ENCODE measurements around the gene CADPS2. TPM values are rescaled to one million over a fixed set of nuclear protein-coding genes. Genes with fewer than 3 reads are reported as not detected.
"Not testable (repeated sequence)": the region's sequence is repeated elsewhere in the genome, so short reads cannot be mapped to it uniquely, and the experiment has no call there.

Gene CADPS2
- total RNA-seq, 1 experiment from 2014 or later: 5.9 TPM

DNA sequence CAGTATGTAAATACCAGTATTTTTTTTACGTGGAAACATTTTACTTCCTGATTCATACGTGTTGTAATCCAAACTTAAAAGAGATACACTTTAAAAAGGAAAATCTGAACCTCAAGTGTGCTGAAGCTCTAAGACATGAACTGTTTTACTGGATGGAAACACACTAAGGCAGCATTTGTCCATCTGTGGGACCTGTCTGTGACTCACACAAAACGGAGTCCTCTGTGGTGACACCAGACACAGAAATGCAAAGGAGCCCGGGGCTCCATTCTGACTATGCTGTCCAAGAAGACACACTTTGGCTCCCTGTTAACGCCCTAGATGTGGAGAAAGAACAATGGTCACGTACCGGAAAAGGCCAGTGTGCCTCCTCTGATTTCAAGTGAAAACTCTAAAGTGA, 211.2 kb downstream of the CADPS2 start:
- Histone ChIP-seq H3K4me3 (ENCODE audit: insufficient read depth, low read depth, low read length) (no peak overlapping the region), H3K36me3 (replicated peaks; ENCODE audit: control insufficient read depth, insufficient read depth, low read length) (no peaks in the 10 kb centered on the region), H3K27me3 (ENCODE audit: control insufficient read depth, insufficient read depth, low read length) (no peaks in the 10 kb centered on the region)
- no peak for DNase-seq

- H3K36me3 ChIP-seq (replicated peaks; ENCODE audit: control insufficient read depth, insufficient read depth, low read length): no peaks in the 10 kb centered on the region
- no peak for DNase-seq
- no peak overlapping the region for H3K4me3 ChIP-seq (ENCODE audit: insufficient read depth, low read depth, low read length)
- H3K27me3 ChIP-seq (ENCODE audit: control insufficient read depth, insufficient read depth, low read length): no peaks in the 10 kb centered on the region
These were observed 211.8 kb downstream of the CADPS2 start for GRCh38 chr7:122674502-122674901.

- no peaks in the 10 kb centered on the region for H3K27me3 ChIP-seq (ENCODE audit: control insufficient read depth, insufficient read depth, low read length)
- DNase-seq: no peak
- no peak overlapping the region for H3K4me3 ChIP-seq (ENCODE audit: insufficient read depth, low read depth, low read length)
- H3K36me3 ChIP-seq (replicated peaks; ENCODE audit: control insufficient read depth, insufficient read depth, low read length): no peaks in the 10 kb centered on the region
These were observed 212.3 kb downstream of the CADPS2 start for GRCh38 chr7:122673951-122674350.

GRCh38 chr7:122672536-122672935, 213.7 kb downstream of the CADPS2 start:
- no peaks in the 10 kb centered on the region for H3K27me3 ChIP-seq (ENCODE audit: control insufficient read depth, insufficient read depth, low read length)
- H3K36me3 ChIP-seq (replicated peaks; ENCODE audit: control insufficient read depth, insufficient read depth, low read length): no peaks in the 10 kb centered on the region
- DNase-seq: no peak
- H3K4me3 ChIP-seq (ENCODE audit: insufficient read depth, low read depth, low read length): no peak overlapping the region

GRCh38 chr7:122663733-122664132, 222.5 kb downstream of the CADPS2 start:
- H3K27me3 ChIP-seq (ENCODE audit: control insufficient read depth, insufficient read depth, low read length): no peaks in the 10 kb centered on the region
- H3K36me3 ChIP-seq (replicated peaks; ENCODE audit: control insufficient read depth, insufficient read depth, low read length): no peaks in the 10 kb centered on the region
- no peak overlapping the region for H3K4me3 ChIP-seq (ENCODE audit: insufficient read depth, low read depth, low read length)
- no peak for DNase-seq

GRCh38 chr7:122658856-122659255, 227.4 kb downstream of the CADPS2 start:
- Histone ChIP-seq H3K4me3 (ENCODE audit: insufficient read depth, low read depth, low read length) (no peak overlapping the region), H3K36me3 (replicated peaks; ENCODE audit: control insufficient read depth, insufficient read depth, low read length) (no peaks in the 10 kb centered on the region), H3K27me3 (ENCODE audit: control insufficient read depth, insufficient read depth, low read length) (no peaks in the 10 kb centered on the region)
- DNase-seq: no peak

DNA sequence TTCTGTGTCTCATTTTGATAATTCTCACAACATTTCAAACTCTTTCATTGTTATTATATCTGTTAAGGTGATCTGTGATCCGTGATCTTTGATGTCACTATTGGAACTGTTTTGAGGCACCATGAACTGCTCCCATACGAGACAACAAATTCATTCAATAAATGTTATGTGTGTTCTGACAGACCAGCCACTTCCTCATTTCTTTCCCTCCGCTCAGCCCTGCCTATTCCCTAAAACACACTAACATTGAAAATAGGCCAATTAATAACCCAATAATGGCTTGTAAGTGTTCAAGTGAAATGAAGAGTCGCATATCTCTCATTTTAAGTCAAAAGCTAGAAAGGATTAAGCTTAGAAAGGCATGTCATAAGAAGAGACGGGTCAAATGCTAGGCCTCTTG, 232.6 kb downstream of the CADPS2 start:
- Histone ChIP-seq H3K36me3 (replicated peaks; ENCODE audit: control insufficient read depth, insufficient read depth, low read length) (no peaks in the 10 kb centered on the region), H3K4me3 (ENCODE audit: insufficient read depth, low read depth, low read length) (no peak overlapping the region), H3K27me3 (ENCODE audit: control insufficient read depth, insufficient read depth, low read length) (no peaks in the 10 kb centered on the region)
- no peak for DNase-seq

DNA sequence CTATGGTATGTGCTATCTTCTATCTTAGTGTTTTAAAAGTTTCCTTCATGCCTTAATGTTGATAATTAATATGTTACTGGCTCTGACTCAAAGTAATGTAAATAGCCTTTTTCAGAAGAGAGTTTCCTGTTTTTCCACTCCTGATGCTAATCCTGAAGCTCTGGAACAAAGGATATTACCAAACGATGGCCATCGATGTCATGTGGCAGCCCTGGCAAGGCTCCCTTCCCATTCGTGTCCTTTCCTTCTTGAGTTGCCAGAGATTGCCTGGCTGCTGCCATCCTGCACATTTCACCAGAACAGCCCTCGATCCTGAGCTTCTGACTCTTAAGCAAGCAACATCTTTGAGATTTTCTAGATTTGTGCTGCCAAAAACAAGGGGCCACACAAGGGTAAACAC, 233.4 kb downstream of the CADPS2 start:
- no peak overlapping the region for H3K4me3 ChIP-seq (ENCODE audit: insufficient read depth, low read depth, low read length)
- no peaks in the 10 kb centered on the region for H3K27me3 ChIP-seq (ENCODE audit: control insufficient read depth, insufficient read depth, low read length)
- DNase-seq: no peak
- no peaks in the 10 kb centered on the region for H3K36me3 ChIP-seq (replicated peaks; ENCODE audit: control insufficient read depth, insufficient read depth, low read length)

GRCh38 chr7:122651451-122651850, 234.8 kb downstream of the CADPS2 start:
- DNase-seq: no peak
- Histone ChIP-seq H3K36me3 (replicated peaks; ENCODE audit: control insufficient read depth, insufficient read depth, low read length) (no peaks in the 10 kb centered on the region), H3K4me3 (ENCODE audit: insufficient read depth, low read depth, low read length) (no peak overlapping the region), H3K27me3 (ENCODE audit: control insufficient read depth, insufficient read depth, low read length) (no peaks in the 10 kb centered on the region)

DNA sequence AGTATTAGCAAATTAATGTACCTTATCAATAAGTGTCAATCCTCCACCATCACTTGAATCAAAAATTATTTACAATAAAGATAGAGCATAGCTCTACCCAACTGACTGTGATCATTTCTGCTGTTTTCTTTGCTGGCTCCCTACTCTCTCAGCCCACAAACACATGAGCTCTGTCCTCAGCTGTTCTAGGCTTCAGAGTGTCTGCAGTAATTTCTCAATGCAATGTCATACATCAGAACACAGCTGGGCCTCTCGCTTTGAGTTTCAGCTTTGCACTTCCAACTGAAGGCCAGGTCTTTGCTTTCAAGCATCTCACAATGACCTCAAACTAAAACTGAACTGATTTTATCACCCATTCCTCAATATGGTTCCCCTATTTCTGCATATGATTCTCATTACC, 243.0 kb downstream of the CADPS2 start:
- Histone ChIP-seq H3K4me3 (ENCODE audit: insufficient read depth, low read depth, low read length) (no peak overlapping the region), H3K36me3 (replicated peaks; ENCODE audit: control insufficient read depth, insufficient read depth, low read length) (no peaks in the 10 kb centered on the region), H3K27me3 (ENCODE audit: control insufficient read depth, insufficient read depth, low read length) (no peaks in the 10 kb centered on the region)
- no peak for DNase-seq

- no peak for DNase-seq
- Histone ChIP-seq H3K27me3 (ENCODE audit: control insufficient read depth, insufficient read depth, low read length) (no peaks in the 10 kb centered on the region), H3K36me3 (replicated peaks; ENCODE audit: control insufficient read depth, insufficient read depth, low read length) (no peaks in the 10 kb centered on the region), H3K4me3 (ENCODE audit: insufficient read depth, low read depth, low read length) (no peak overlapping the region)
These were observed 247.8 kb downstream of the CADPS2 start for GRCh38 chr7:122638459-122638858.

GRCh38 chr7:122637784-122638183, 248.5 kb downstream of the CADPS2 start:
- no peak for DNase-seq
- Histone ChIP-seq H3K27me3 (ENCODE audit: control insufficient read depth, insufficient read depth, low read length) (no peaks in the 10 kb centered on the region), H3K4me3 (ENCODE audit: insufficient read depth, low read depth, low read length) (no peak overlapping the region), H3K36me3 (replicated peaks; ENCODE audit: control insufficient read depth, insufficient read depth, low read length) (no peaks in the 10 kb centered on the region)

DNA sequence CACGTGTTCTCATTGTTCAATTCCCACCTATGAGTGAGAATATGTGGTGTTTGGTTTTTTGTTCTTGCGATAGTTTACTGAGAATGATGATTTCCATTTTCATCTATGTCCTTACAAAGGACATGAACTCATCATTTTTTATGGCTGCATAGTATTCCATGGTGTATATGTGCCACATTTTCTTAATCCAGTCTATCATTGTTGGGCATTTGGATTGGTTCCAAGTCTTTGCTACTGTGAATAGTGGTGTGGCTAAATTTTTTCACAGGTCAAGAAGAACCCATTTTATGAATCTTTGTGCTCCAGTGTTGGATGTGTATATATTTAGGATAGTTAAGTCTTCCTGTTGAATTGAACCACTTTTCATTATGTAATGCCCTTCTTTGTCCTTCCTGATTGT, 250.8 kb downstream of the CADPS2 start:
- not testable (repeated sequence) for DNase-seq; H3K36me3 ChIP-seq (replicated peaks; ENCODE audit: control insufficient read depth, insufficient read depth, low read length); H3K4me3 ChIP-seq (ENCODE audit: insufficient read depth, low read depth, low read length); H3K27me3 ChIP-seq (ENCODE audit: control insufficient read depth, insufficient read depth, low read length)

DNA sequence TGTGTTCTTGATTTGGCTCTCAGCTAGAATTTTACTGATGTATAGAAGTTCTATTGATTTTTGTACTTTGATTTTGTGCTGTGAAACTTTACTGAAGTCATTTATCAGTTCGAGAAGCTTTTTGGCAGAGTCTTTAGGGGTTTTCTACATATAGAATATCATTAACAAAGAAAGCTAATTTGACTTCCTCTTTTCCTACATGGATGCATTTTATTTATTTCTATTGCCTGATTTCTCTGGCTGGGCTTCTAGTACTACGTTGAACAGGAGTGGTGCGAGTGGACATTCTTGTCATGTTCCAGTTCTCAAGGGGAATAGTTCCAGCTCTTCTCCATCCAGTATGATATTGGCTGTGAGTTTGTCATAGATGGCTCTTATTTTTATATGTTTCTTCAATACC, 252.8 kb downstream of the CADPS2 start:
- Histone ChIP-seq H3K27me3 (ENCODE audit: control insufficient read depth, insufficient read depth, low read length) (no peaks in the 10 kb centered on the region), H3K36me3 (replicated peaks; ENCODE audit: control insufficient read depth, insufficient read depth, low read length) (no peaks in the 10 kb centered on the region), H3K4me3 (ENCODE audit: insufficient read depth, low read depth, low read length) (no peak overlapping the region)
- no peak for DNase-seq

GRCh38 chr7:122632238-122632637, 254.0 kb downstream of the CADPS2 start:
- no peak for DNase-seq
- Histone ChIP-seq H3K36me3 (replicated peaks; ENCODE audit: control insufficient read depth, insufficient read depth, low read length) (no peaks in the 10 kb centered on the region), H3K27me3 (ENCODE audit: control insufficient read depth, insufficient read depth, low read length) (no peaks in the 10 kb centered on the region), H3K4me3 (ENCODE audit: insufficient read depth, low read depth, low read length) (no peak overlapping the region)

DNA sequence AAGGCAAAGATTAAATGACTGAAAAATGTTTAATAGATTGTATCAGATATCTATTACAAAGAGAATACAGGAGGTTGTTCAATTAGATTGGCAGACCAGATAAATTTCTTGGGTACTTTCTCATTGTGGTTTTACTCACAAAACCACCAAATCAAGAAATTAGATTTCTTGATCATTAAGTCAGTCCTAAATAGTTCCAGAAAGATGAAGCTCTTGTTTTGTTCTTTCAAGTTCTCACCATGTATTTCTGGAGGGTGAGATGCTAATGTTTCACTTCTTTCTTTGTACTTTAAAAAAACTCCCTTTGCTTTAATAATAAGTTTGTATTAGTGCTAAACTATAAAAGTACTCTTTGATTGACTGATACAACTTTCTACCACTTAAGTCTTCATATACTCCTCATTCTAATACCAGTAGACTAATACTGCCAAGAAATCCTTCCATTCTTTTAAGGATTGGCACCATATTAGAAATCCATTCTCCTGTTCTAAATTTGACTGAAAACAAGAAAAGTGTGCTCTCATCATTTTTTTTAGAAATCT, 256.8 kb downstream of the CADPS2 start:
- no peaks in the 10 kb centered on the region for H3K27me3 ChIP-seq (ENCODE audit: control insufficient read depth, insufficient read depth, low read length)
- no peak overlapping the region for H3K4me3 ChIP-seq (ENCODE audit: insufficient read depth, low read depth, low read length)
- no peaks in the 10 kb centered on the region for H3K36me3 ChIP-seq (replicated peaks; ENCODE audit: control insufficient read depth, insufficient read depth, low read length)

More for the DNA sequence above, 256.8 kb downstream of the CADPS2 start:
- DNase-seq: no peak

Data from H7 (cell line).